Heart right ventricle (tissue), 16 donors: Measurements from ENCODE around the gene CHAD. TPM values are rescaled to one million over a fixed set of nuclear protein-coding genes. Genes with fewer than 3 reads are reported as not detected.
A peak's percentile ranks its signal among the peaks of the same experiment; 100 is the strongest.

Experiments used
- ATAC-seq, 8 donors: fragments of 200-7000 bp; cut with Tn5 transposase; one replicate each; pipeline ENCODE4 v1.9.1; 2020; ENCODE audit warnings: mild to moderate bottlenecking in 8 of 8, moderate library complexity in 8 of 8, moderate number of reproducible peaks in 1 of 8
- DNase-seq, 2 donors: peaks; one replicate each; pipeline ENCODE4 v3.0.0-alpha.2; 2020
- H3K27ac ChIP-seq, 10 donors: fragments of 200-600 bp; sonication (generic) in 2 of 10; one replicate each; pipeline versions ENCODE4 v1.5.0 to v1.8.0; 2020 to 2022; ENCODE audit warnings: mild to moderate bottlenecking in 3 of 10
- H3K27me3 ChIP-seq, 7 donors: fragments of 200-600 bp; one replicate each; pipeline ENCODE4 v1.8.0; 2021 to 2022; ENCODE audit warnings: mild to moderate bottlenecking in 2 of 7
- H3K36me3 ChIP-seq, 9 donors: fragments of 200-600 bp; sonication (generic) in 1 of 9; one replicate each; pipeline versions ENCODE4 v1.5.0 to v1.8.0; 2020 to 2022; ENCODE audit warnings: mild to moderate bottlenecking in 2 of 9
- H3K4me1 ChIP-seq, 9 donors: fragments of 200-600 bp; sonication (generic) in 1 of 9; one replicate each; pipeline versions ENCODE4 v1.5.0 to v1.8.0; 2020 to 2022; ENCODE audit warnings: mild to moderate bottlenecking in 4 of 9
- H3K4me3 ChIP-seq, 10 donors: fragments of 200-600 bp; sonication (generic) in 2 of 10; one replicate each; pipeline versions ENCODE4 v1.5.0 to v1.8.0; 2020 to 2022; ENCODE audit warnings: mild to moderate bottlenecking in 7 of 10, moderate library complexity in 2 of 10
- H3K9me3 ChIP-seq, 11 donors: fragments of 200-600 bp in 10 of 11; sonication (generic) in 2 of 11; one replicate each; pipeline versions ENCODE4 v1.5.0 to v1.8.0; 2013 to 2022; ENCODE audit warnings: mild to moderate bottlenecking in 2 of 11, control low read depth in 1 of 11, moderate library complexity in 1 of 11
- CTCF ChIP-seq, 9 donors: fragments of 200-600 bp; sonication (generic) in 2 of 9; IDR thresholded peaks; one replicate each; pipeline versions ENCODE4 v1.5.0 to v1.8.0; 2021 to 2022; ENCODE audit warnings: antibody characterized with exemption in 9 of 9, mild to moderate bottlenecking in 5 of 9, moderate library complexity in 1 of 9
- WGBS, 2 donors: extraction: QIAGEN DNeasy Blood & Tissue Kit; methylation state at CpG; one replicate each; pipeline ENCODE4 v1.1.7; 2013; ENCODE audit warnings: inconsistent platforms in 1 of 2; 5-methylcytosine and 5-hydroxymethylcytosine counted together
- intact Hi-C, 10 donors: fragments of 100-400 bp; cut with DNase I; formaldehyde crosslinking; loops; one replicate each; pipeline versions ENCODE4 v1.11.1 to v1.14.2; 2022
- polyA plus RNA-seq, 2 donors: library from polyadenylated mRNA; stranded (reverse); fragments of 200-250 nt; gene quantifications; one replicate each; pipeline ENCODE4 v1.2.3, GENCODE V29; 2013
- total RNA-seq, 10 donors: library from RNA; stranded (reverse); fragmentation: NEBNext Ultra II Directional in 3 of 10; extraction: Animal tissue kit (Norgen Biotek cat#: 25700) in 3 of 10; gene quantifications; one replicate each; pipeline versions ENCODE4 v1.2.1 to v1.2.4, GENCODE V29; 2021 to 2023
- donor health status: Arrhythmogenic right ventricular cardiomyopathy.
- donor health status: ischemic (EF 13 %, LVEDD 7.1; RV severe dilation, severe dysfunction).
- donor health status: healthy with polysubstance abuse.
- donor health status: DM: no; HTN: yes; CAD: no.
- donor health status: DM: no; HTN: no; CAD: no.
- donor health status: ischemic (EF 25% LVEDD 6.9; RV normal size, moderate dysfunction).
- donor health status: ischemic (EF 25% LVEDD 5.7; RV mildly dilated, moderate dysfunction).
- donor health status: healthy.
- donor health status: DM: yes; HTN: yes; CAD: no.
- donor health status: Ischemic cardiomyopathy.
- donor health status: ischemic (EF 35%, LVEDD 5.7; RV mildly dilated, moderate dysfunction).
- donor health status: nonischemic (EF 11% LVEDD 7.7; RV severe dilation, severe dysfunction).
- donor health status: DM: yes; HTN: yes; CAD: no.
- donor health status: PGD.
- donor health status: ischemic (EF 29% LVEDD 5.4; RV normal size, mild dysfunction).
- donor health status: nonischemic (EF 23%, LVEDD 6.1; RV moderate dilation, normal function).

Gene CHAD
- total and polyA plus RNA-seq, 12 donors = 0.13 to 0.74 (median 0.32) TPM; not detected in 8

DNA sequence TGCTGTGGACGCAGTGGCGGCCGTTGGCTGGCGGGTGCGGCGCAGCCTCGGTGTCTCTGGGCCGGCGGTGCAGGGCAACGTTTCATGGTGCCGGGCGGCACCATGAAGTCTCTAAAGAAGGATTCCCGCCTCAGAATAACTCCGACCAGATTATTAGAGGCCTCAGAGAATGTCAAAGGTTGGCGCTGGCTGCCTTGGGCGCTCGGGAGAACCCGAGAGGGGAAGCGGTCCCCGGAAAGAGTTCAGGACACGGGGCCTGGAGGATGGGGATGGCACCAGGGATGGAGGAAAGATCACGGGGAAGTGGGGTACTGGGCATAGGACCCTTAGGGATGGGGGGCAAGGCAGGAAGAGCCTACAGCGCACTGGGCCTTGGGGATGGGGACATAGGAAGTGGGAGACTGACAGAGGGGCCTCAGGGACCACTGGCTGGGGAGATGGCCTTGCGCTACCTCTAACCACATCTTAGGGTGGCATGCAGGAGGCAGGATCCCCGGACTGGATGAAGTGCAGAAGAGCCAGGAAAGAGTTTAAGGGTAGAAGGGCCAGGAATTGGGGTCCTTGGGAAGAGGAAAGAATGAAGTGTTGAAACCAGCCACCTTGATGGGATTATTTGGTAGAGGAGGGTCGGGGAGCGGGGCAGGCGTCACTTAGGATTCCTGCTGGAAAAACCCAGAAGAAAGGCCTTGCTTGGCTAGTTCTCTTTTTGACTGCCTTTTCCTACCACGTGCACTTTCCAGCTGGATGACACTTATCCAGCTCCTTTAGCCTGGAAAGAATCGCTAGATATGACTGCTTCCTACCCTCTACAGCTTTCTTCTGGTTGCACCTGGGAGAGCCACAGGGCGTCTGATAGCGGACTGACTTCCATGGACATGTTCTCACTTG, 40.1 kb upstream of the CHAD start:
- WGBS, 2 donors = 27 to 33% methylated on average over 32 of the region's 32 CpGs
- peak overlapping the region; percentile 46 to 75 (median 67) for H3K4me3 ChIP-seq
- H3K27ac ChIP-seq = peak overlapping the region in 9 of 10 donors; percentile 40 to 87 (median 79)
- TF ChIP-seq CTCF (IDR thresholded peaks at IDR 0.05) = peak in 1 of 9 donors; percentile 8
- no peaks in the 10 kb centered on the region for H3K27me3 ChIP-seq
- ATAC-seq (peak in 6 of 8 donors; percentile 11 to 31 (median 20)), DNase-seq (no peak)
- no peaks in the 10 kb centered on the region for H3K36me3 ChIP-seq
- no peaks in the 10 kb centered on the region for H3K9me3 ChIP-seq
- peaks cover 0 to 22% (median 13%) of the 10 kb centered on the region in 9 donors for H3K4me1 ChIP-seq
- intact Hi-C loops = no loop called here

DNA sequence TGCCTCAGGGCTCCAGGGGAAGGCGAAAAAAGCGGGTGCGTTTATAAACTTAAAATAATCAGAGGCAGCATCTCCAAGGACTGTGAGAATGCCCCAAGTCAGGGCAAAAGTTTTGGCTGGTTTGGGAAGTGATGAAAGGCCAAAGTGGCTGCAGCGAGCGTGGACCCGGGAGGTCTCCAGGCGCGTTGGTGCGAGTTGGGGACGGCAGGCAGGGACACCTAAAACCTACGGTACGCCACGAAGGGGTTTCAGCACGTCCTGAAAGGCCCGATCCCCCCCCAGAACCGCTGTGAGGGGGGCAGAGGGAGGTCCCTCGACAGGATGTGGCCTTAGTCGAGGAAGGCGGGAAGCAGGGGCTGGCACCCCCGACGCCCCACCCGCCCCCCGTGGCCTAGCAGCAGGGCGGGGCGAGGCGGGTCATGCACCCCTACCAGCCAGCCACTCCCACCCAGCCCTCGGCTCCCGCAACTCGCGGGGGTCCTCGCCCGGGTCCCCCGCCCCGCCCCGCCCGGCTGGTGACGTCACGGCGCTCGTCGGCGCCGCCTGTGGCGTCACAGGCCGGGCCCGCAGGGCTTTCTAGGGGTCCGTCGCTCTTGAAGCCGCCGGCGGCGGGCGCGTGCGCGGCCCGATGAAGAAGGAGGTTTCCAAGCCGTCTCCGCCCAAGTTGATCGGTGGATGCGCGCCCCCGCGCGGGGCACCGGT, 39.3 kb upstream of the CHAD start, which contains the start of gene MYCBPAP:
Gene MYCBPAP (plus strand): TSS at position 569 of the 702 bp plus-strand sequence. CDS start 236 bp downstream, outside the sequence.
- Histone ChIP-seq H3K9me3 (no peaks in the 10 kb centered on the region), H3K4me3 (peak within 1 kb of the TSS; percentile 46 to 75 (median 67)), H3K27ac (peak within 1 kb of the TSS in 9 of 10 donors; percentile 40 to 87 (median 79)), H3K27me3 (no peaks in the 10 kb centered on the region), H3K36me3 (no peaks in the 10 kb centered on the region), H3K4me1 (peaks cover 0 to 22% (median 13%) of the 10 kb centered on the region in 9 donors)
- DNase-seq (peak; percentile 86 to 89), ATAC-seq (peak; percentile 78 to 93 (median 89))
- WGBS, 2 donors = 7 to 8% methylated on average over 66 of the region's 66 CpGs
- intact Hi-C loops = no loop called here
- peak in 4 of 9 donors; percentile 32 to 44 (median 42) for TF ChIP-seq CTCF (IDR thresholded peaks at IDR 0.05)

DNA sequence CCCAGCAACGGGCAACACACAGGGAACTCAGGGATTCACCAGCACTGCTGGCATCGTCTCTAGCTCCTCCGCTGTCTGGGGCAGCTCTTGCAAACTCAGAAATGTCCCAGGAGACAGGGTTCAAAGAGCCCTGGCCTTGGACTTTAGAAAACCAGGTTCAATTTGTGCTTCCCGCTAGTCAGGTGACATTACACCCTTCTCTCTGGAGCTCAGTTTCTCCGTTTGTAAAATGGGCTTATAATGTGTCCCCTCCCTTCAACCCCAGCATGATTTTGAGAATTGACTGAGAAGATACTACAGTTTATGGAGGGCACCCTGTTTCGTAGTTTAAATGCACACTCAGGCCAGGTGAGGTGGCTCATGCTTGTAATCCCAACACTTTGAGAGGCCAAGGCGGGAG, 37.6 kb upstream of the CHAD start:
- no peak overlapping the region for H3K4me3 ChIP-seq
- intact Hi-C loops = no loop called here
- ATAC-seq (no peak), DNase-seq (no peak)
- no peaks in the 10 kb centered on the region for H3K36me3 ChIP-seq
- H3K4me1 ChIP-seq = peaks cover 0 to 22% (median 12%) of the 10 kb centered on the region in 9 donors
- H3K9me3 ChIP-seq = no peaks in the 10 kb centered on the region
- 78 to 80% methylated on average over 7 of the region's 7 CpGs for WGBS, 2 donors
- no peak overlapping the region for H3K27ac ChIP-seq
- H3K27me3 ChIP-seq = no peaks in the 10 kb centered on the region
- TF ChIP-seq CTCF (IDR thresholded peaks at IDR 0.05) = no peak

GRCh38 chr17:50505591-50506130, 37.0 kb upstream of the CHAD start:
- DNase-seq (no peak), ATAC-seq (no peak)
- intact Hi-C loops = no loop called here

More at GRCh38 chr17:50505591-50506130, 37.0 kb upstream of the CHAD start:
- TF ChIP-seq CTCF (IDR thresholded peaks at IDR 0.05) = no peak
- Histone ChIP-seq H3K27me3 (no peaks in the 10 kb centered on the region), H3K4me3 (no peak overlapping the region), H3K9me3 (no peaks in the 10 kb centered on the region), H3K36me3 (no peaks in the 10 kb centered on the region), H3K27ac (no peak overlapping the region), H3K4me1 (peaks cover 0 to 17% (median 12%) of the 10 kb centered on the region in 9 donors)
- 65 to 71% methylated on average over 7 of the region's 7 CpGs for WGBS, 2 donors
